HepG2 (cell line): ENCODE results near the gene STX2. TPM values are rescaled to one million over a fixed set of nuclear protein-coding genes. Genes with fewer than 3 reads are reported as not detected.

Experiments used
- ATAC-seq: fragments of 200-7000 bp; cut with Tn5 transposase; 3 replicates; pipeline ENCODE4 v1.9.1; 2020; ENCODE audit warnings: mild to moderate bottlenecking, moderate library complexity
- BruUV-seq: library from RNA; stranded (reverse); fragments of 400-500 nt; replicated peaks from 2 replicates; lab custom pipeline; 2021; lab: Mats Ljungman, UMichigan
- CTCF ChIA-PET: fragments of 300-600 bp; formaldehyde crosslinking; extraction: SDS; loops from one replicate; lab custom pipeline; 2021; ENCODE audit warnings: low total read pairs, inconsistent platforms, low intra/inter-chr PET ratio; lab: Yijun Ruan, JAX
- POLR2A ChIA-PET: fragments of 350-600 bp; sonication (Branson Sonifier 250); formaldehyde crosslinking; loops from one replicate; lab custom pipeline; 2020; ENCODE audit warnings: antibody characterized with exemption, inconsistent platforms; lab: Yijun Ruan, JAX
- DNase-seq: peaks from one replicate; pipeline ENCODE4 v3.0.0-alpha.2; 2015; ENCODE audit warnings: low spot score
- FAIRE-seq: peaks from 3 replicates; lab custom pipeline; 2011; peaks lifted over from hg19 to GRCh38; lab: Jason Lieb, UNC
- H2AFZ ChIP-seq: one replicate; pipeline ENCODE4 v1.6.1; 2011; ENCODE audit warnings: low read length, inconsistent platforms
- H3K27ac ChIP-seq: fragments of 300-600 bp; 3 replicates; pipeline ENCODE4 v1.8.0; 2011; ENCODE audit warnings: mixed run types, mild to moderate bottlenecking, mixed read lengths, low read length, inconsistent platforms; ENCODE audit not compliant: insufficient read depth; ENCODE audit errors: extremely low read length
- H3K27me3 ChIP-seq, 2 experiments: fragments of 200-600 bp in 1 of 2; 2 replicates in 1 of 2; 3 replicates in 1 of 2; pipeline versions ENCODE4 v1.6.0 to v1.8.0; 2011; ENCODE audit warnings: low read length in 2 of 2, mild to moderate bottlenecking in 2 of 2, moderate library complexity in 2 of 2, inconsistent platforms in 1 of 2; ENCODE audit not compliant: insufficient read depth in 2 of 2, control insufficient read depth in 1 of 2
- H3K36me3 ChIP-seq, 2 experiments: fragments of 200-600 bp in 1 of 2; replicated peaks in 1 of 2; 2 replicates in 1 of 2; 3 replicates in 1 of 2; pipeline versions ENCODE4 v1.5.1 to v1.8.0; 2011; ENCODE audit warnings: low read length in 2 of 2, inconsistent platforms in 1 of 2; ENCODE audit not compliant: insufficient read depth in 2 of 2, control insufficient read depth in 1 of 2
- H3K4me1 ChIP-seq: 2 replicates; pipeline ENCODE4 v1.5.1; 2012; ENCODE audit warnings: low read length, inconsistent platforms; ENCODE audit not compliant: insufficient read depth
- H3K4me2 ChIP-seq: 2 replicates; pipeline ENCODE4 v1.6.0; 2011; ENCODE audit warnings: low read depth, low read length, inconsistent platforms
- H3K4me3 ChIP-seq, 3 experiments: fragments of 200-600 bp in 1 of 3; sonication (generic), shearing (Covaris generic) in 1 of 3; replicated peaks in 1 of 3; 2 replicates each; pipeline ENCODE4 v1.5.1; 2011 to 2016; ENCODE audit warnings: low read length in 3 of 3, inconsistent platforms in 2 of 3, low read depth in 2 of 3, mild to moderate bottlenecking in 2 of 3, control low read depth in 1 of 3, mixed read lengths in 1 of 3; ENCODE audit not compliant: insufficient read depth in 1 of 3
- H3K79me2 ChIP-seq: one replicate; pipeline ENCODE4 v1.6.1; 2011; ENCODE audit warnings: low read length, inconsistent platforms; ENCODE audit not compliant: insufficient read depth
- H3K9ac ChIP-seq: 2 replicates; pipeline ENCODE4 v1.6.0; 2011; ENCODE audit warnings: mild to moderate bottlenecking, low read depth, low read length, inconsistent platforms; ENCODE audit not compliant: insufficient read depth
- H3K9me3 ChIP-seq: 2 replicates; pipeline ENCODE4 v1.5.1; 2012; ENCODE audit warnings: mild to moderate bottlenecking, low read length
- H4K20me1 ChIP-seq: 2 replicates; pipeline ENCODE4 v1.6.0; 2011; ENCODE audit warnings: inconsistent platforms, mild to moderate bottlenecking, low read length, moderate library complexity; ENCODE audit not compliant: insufficient read depth
- AGO2 ChIP-seq: fragments of 200-400 bp; formaldehyde crosslinking; optimal IDR thresholded peaks from 2 replicates; pipeline ENCODE3; 2017; ENCODE audit warnings: mild to moderate bottlenecking, low read depth, low read length, moderate library complexity
- ATF7 ChIP-seq, 2 experiments: fragments of 450-650 bp in 1 of 2; sonication (generic) in 1 of 2; formaldehyde crosslinking in 1 of 2; IDR thresholded peaks; 2 replicates each; pipeline versions ENCODE4 v1.4.0 to v1.6.1; 2016 to 2020; ENCODE audit warnings: antibody characterized with exemption in 1 of 2, mild to moderate bottlenecking in 1 of 2, missing genetic modification reagents in 1 of 2
- CBX1 ChIP-seq: IDR thresholded peaks from one replicate; pipeline ENCODE4 v1.6.1; 2016; ENCODE audit warnings: antibody characterized with exemption, low read depth
- CBX2 ChIP-seq, 2 experiments: fragments of 200-600 bp in 1 of 2; sonication (generic); formaldehyde crosslinking in 1 of 2; IDR thresholded peaks; 2 replicates each; pipeline versions ENCODE4 v1.7.0 to v1.8.1; 2018 to 2022; ENCODE audit warnings: low read depth in 2 of 2, low read length in 1 of 2, mild to moderate bottlenecking in 1 of 2, missing genetic modification reagents in 1 of 2
- CCDC6 ChIP-seq: sonication (generic); formaldehyde crosslinking; IDR thresholded peaks from 2 replicates; pipeline ENCODE4 v1.8.1; 2022; ENCODE audit warnings: mild to moderate bottlenecking, missing genetic modification reagents, moderate library complexity
- E2F1 ChIP-seq: sonication (generic); formaldehyde crosslinking; IDR thresholded peaks from 2 replicates; pipeline ENCODE4 v1.5.0; 2020; ENCODE audit warnings: missing genetic modification reagents
- FIP1L1 ChIP-seq: fragments of 200-400 bp; formaldehyde crosslinking; IDR thresholded peaks from 2 replicates; pipeline ENCODE4 v1.6.1; 2018; ENCODE audit warnings: low read depth, mild to moderate bottlenecking, low read length, moderate library complexity, borderline replicate concordance; ENCODE audit not compliant: insufficient read depth
- KLF16 ChIP-seq, 2 experiments: sonication (generic) in 1 of 2; formaldehyde crosslinking in 1 of 2; IDR thresholded peaks; 2 replicates each; pipeline versions ENCODE4 v1.6.1 to v1.8.0; 2016 to 2023; ENCODE audit warnings: missing genetic modification reagents in 2 of 2, missing compliant biosample characterization in 1 of 2
- XRCC5 ChIP-seq: fragments of 200-400 bp; formaldehyde crosslinking; optimal IDR thresholded peaks from 2 replicates; pipeline ENCODE3; 2017; ENCODE audit warnings: mild to moderate bottlenecking, low read length
- ZSCAN31 ChIP-seq: sonication (generic); formaldehyde crosslinking; IDR thresholded peaks from 2 replicates; pipeline ENCODE4 v1.5.0; 2020; ENCODE audit warnings: low read depth, mild to moderate bottlenecking, missing genetic modification reagents
- WGBS: methylation state at CpG from one replicate; pipeline ENCODE4 v1.1.6; 2017; ENCODE audit warnings: low lambda C conversion rate; 5-methylcytosine and 5-hydroxymethylcytosine counted together
- in situ Hi-C: cut with HindIII; loops from 2 replicates; pipeline ENCODE4 v1.10.0; 2017; ENCODE audit warnings: low pct_unique_long_range_greater_than_20kb; ENCODE audit not compliant: extremely low pct_ligation_motif_present
- intact Hi-C: fragments of 100-400 bp; cut with micrococcal nuclease; formaldehyde crosslinking; loops from one replicate; pipeline ENCODE4 v1.10.0; 2022; ENCODE audit not compliant: unreplicated experiment
- polyA plus RNA-seq, 8 experiments: library from polyadenylated mRNA; depleted of rRNA in 3 of 8; stranded (reverse) in 7 of 8; unstranded in 1 of 8; fragments of >200 nt; fragmentation: Illumina TruSeq in 4 of 8; extraction: Trizol in 4 of 8; gene quantifications; 2 replicates each; pipeline versions ENCODE4 v1.2.1 to v1.2.3, GENCODE V29; 2011 to 2016; ENCODE audit warnings: low read depth in 4 of 8, missing spikeins in 1 of 8, mixed read lengths in 1 of 8; ENCODE audit not compliant: insufficient read depth in 1 of 8
- total RNA-seq, 5 experiments: library from RNA; depleted of rRNA; stranded (reverse); fragments of >200 nt; fragmentation: Illumina TruSeq; extraction: Trizol; gene quantifications; 2 replicates each; pipeline ENCODE4 v1.2.3, GENCODE V29; 2016; ENCODE audit warnings: low read depth in 1 of 5
- TF ChIP-seq, protein P1 (sequence below): sonication (generic); formaldehyde crosslinking; IDR thresholded peaks from 2 replicates; pipeline ENCODE4 v1.4.0; 2020; ENCODE audit warnings: missing genetic modification reagents, borderline replicate concordance
- TF ChIP-seq, protein P2 (sequence below): sonication (generic); formaldehyde crosslinking; IDR thresholded peaks from 2 replicates; pipeline ENCODE4 v1.4.0; 2020; ENCODE audit warnings: mild to moderate bottlenecking, missing genetic modification reagents
- TF ChIP-seq, protein P3 (sequence below): sonication (generic); formaldehyde crosslinking; IDR thresholded peaks from 2 replicates; pipeline ENCODE4 v1.8.0; 2022; ENCODE audit warnings: missing genetic modification reagents, low read depth, mild to moderate bottlenecking, borderline replicate concordance

STX2 gene
- total and polyA plus RNA-seq, 2 of the 13 experiments (the other 11 are each of a cell fraction or from before 2014, with no cell fraction given), result 13.4 to 25.1 TPM

- no peak overlapping the region for H3K9ac ChIP-seq
- ATAC-seq, result no peak
- no peaks in the 10 kb centered on the region for H3K9me3 ChIP-seq
- no peak for TF ChIP-seq E2F1 (CRISPR knock-in tag)
- TF ChIP-seq, protein P1, sequence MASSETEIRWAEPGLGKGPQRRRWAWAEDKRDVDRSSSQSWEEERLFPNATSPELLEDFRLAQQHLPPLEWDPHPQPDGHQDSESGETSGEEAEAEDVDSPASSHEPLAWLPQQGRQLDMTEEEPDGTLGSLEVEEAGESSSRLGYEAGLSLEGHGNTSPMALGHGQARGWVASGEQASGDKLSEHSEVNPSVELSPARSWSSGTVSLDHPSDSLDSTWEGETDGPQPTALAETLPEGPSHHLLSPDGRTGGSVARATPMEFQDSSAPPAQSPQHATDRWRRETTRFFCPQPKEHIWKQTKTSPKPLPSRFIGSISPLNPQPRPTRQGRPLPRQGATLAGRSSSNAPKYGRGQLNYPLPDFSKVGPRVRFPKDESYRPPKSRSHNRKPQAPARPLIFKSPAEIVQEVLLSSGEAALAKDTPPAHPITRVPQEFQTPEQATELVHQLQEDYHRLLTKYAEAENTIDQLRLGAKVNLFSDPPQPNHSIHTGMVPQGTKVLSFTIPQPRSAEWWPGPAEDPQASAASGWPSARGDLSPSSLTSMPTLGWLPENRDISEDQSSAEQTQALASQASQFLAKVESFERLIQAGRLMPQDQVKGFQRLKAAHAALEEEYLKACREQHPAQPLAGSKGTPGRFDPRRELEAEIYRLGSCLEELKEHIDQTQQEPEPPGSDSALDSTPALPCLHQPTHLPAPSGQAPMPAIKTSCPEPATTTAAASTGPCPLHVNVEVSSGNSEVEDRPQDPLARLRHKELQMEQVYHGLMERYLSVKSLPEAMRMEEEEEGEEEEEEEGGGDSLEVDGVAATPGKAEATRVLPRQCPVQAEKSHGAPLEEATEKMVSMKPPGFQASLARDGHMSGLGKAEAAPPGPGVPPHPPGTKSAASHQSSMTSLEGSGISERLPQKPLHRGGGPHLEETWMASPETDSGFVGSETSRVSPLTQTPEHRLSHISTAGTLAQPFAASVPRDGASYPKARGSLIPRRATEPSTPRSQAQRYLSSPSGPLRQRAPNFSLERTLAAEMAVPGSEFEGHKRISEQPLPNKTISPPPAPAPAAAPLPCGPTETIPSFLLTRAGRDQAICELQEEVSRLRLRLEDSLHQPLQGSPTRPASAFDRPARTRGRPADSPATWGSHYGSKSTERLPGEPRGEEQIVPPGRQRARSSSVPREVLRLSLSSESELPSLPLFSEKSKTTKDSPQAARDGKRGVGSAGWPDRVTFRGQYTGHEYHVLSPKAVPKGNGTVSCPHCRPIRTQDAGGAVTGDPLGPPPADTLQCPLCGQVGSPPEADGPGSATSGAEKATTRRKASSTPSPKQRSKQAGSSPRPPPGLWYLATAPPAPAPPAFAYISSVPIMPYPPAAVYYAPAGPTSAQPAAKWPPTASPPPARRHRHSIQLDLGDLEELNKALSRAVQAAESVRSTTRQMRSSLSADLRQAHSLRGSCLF (CRISPR knock-in tag), result no peak
- no peak for TF ChIP-seq KLF16 (CRISPR knock-in tag; IDR thresholded peaks at IDR 0.05)
- TF ChIP-seq AGO2, result no peak
- no peak for TF ChIP-seq CBX2 (IDR thresholded peaks at IDR 0.05; ENCODE audit: low read depth, low read length)
- TF ChIP-seq CBX2 (CRISPR knock-in tag; IDR thresholded peaks at IDR 0.05; ENCODE audit: low read depth), result no peak
- TF ChIP-seq XRCC5, result no peak
- no peak for TF ChIP-seq ATF7 (IDR thresholded peaks at IDR 0.05)
- TF ChIP-seq ATF7 (CRISPR knock-in tag; IDR thresholded peaks at IDR 0.05), result no peak
- TF ChIP-seq, protein P2, sequence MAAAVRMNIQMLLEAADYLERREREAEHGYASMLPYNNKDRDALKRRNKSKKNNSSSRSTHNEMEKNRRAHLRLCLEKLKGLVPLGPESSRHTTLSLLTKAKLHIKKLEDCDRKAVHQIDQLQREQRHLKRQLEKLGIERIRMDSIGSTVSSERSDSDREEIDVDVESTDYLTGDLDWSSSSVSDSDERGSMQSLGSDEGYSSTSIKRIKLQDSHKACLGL (CRISPR knock-in tag), result no peak
- no peak for TF ChIP-seq CCDC6 (CRISPR knock-in tag)
- no peak for TF ChIP-seq CBX1
- TF ChIP-seq ZSCAN31, result no peak
- TF ChIP-seq, protein P3, sequence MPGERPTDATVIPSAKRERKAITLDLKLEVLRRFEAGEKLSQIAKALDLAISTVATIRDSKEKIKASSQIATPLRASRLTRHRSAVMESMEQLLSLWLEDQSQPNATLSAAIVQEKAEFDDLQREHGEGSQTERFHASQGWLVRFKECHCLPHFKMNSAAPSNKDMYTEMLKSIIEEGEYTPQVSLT, result no peak
- TF ChIP-seq FIP1L1, result no peak
- TF ChIP-seq, all 625 proteins: peak for 0
- no peak for FAIRE-seq
- Histone ChIP-seq H3K4me2 (no peak overlapping the region), H3K4me1 (peaks cover 7% of the 10 kb centered on the region), H2AFZ (no peak overlapping the region), H3K27ac (no peak overlapping the region), H3K4me3 (no peak overlapping the region), H3K27me3 (no peaks in the 10 kb centered on the region), H4K20me1 (no peaks in the 10 kb centered on the region), H3K36me3 (peaks cover 3 to 36% of the 10 kb centered on the region in 2 experiments), H3K79me2 (peaks cover 7% of the 10 kb centered on the region)
- intact Hi-C loops (no loop called here), in situ Hi-C loops (no loop called here)
- no peak for DNase-seq
- CTCF ChIA-PET, result interaction anchor here (1.6 kb wide), 1 partner anchor 45 kb away, joined by 6 read pairs; no protein-coding TSS in a partner anchor
- WGBS, result 94% methylated on average over 6 of the region's 6 CpGs
- POLR2A ChIA-PET, result interaction anchor here (1.5 kb wide), 1 partner anchor 53 kb away, joined by 3 read pairs; no protein-coding TSS in a partner anchor
- no TSS peak for BruUV-seq
Measured at GRCh38 chr12:130825771-130826150, 13.3 kb downstream of the STX2 start.
